22Rv1 (cell line): Measurements from ENCODE around the gene FUT2.
"Not testable (repeated sequence)": the region's sequence is repeated elsewhere in the genome, so short reads cannot be mapped to it uniquely, and the experiment has no call there.

Experiments used
- H3K27ac ChIP-seq: fragments of 450-650 bp; 2 replicates; pipeline ENCODE4 v1.5.1; 2017
- CTCF ChIP-seq: fragments of 450-650 bp; IDR thresholded peaks from 2 replicates; pipeline ENCODE4 v1.5.1; 2017; ENCODE audit warnings: mild to moderate bottlenecking
- ZFX ChIP-seq: fragments of 450-650 bp; IDR thresholded peaks from 2 replicates; pipeline ENCODE4 v1.6.1; 2017; ENCODE audit warnings: antibody characterized with exemption, borderline replicate concordance

The FUT2 gene

GRCh38 chr19:48689449-48689848 lies 6.3 kb upstream of the FUT2 start:
- H3K27ac ChIP-seq, result no peak overlapping the region
- TF ChIP-seq CTCF (no peak), ZFX (no peak)

GRCh38 chr19:48693629-48694028 lies 2.1 kb upstream of the FUT2 start:
- not testable (repeated sequence) for H3K27ac ChIP-seq

GRCh38 chr19:48696353-48697010 lies 711 bp downstream of the FUT2 start:
- TF ChIP-seq CTCF (no peak), ZFX (no peak)
- H3K27ac ChIP-seq, result no peak overlapping the region

- H3K27ac ChIP-seq, result no peak overlapping the region
- no peak for TF ChIP-seq CTCF
- TF ChIP-seq ZFX, result no peak
Measured at GRCh38 chr19:48698046-48698445, 2.3 kb downstream of the FUT2 start.

- H3K27ac ChIP-seq, result no peak overlapping the region
- TF ChIP-seq CTCF (no peak), ZFX (no peak)
Measured at GRCh38 chr19:48702701-48703100, 6.9 kb downstream of the FUT2 start.

GRCh38 chr19:48703316-48703715 lies 7.5 kb downstream of the FUT2 start:
- TF ChIP-seq CTCF (no peak), ZFX (no peak)
- no peak overlapping the region for H3K27ac ChIP-seq

GRCh38 chr19:48705431-48705830 lies 9.7 kb downstream of the FUT2 start:
- TF ChIP-seq ZFX, result no peak
- no peak for TF ChIP-seq CTCF
- H3K27ac ChIP-seq, result no peak overlapping the region

GRCh38 chr19:48708471-48708870 lies 12.7 kb downstream of the FUT2 start:
- TF ChIP-seq ZFX (no peak), CTCF (no peak)
- no peak overlapping the region for H3K27ac ChIP-seq
